ENCODE results near the gene ABCD1.

The ABCD1 gene

GRCh38 chrX:153762626-153763173 is 38.0 kb downstream of the ABCD1 start:
- DNase-seq (ENCODE audit: low read depth): no peak

DNA sequence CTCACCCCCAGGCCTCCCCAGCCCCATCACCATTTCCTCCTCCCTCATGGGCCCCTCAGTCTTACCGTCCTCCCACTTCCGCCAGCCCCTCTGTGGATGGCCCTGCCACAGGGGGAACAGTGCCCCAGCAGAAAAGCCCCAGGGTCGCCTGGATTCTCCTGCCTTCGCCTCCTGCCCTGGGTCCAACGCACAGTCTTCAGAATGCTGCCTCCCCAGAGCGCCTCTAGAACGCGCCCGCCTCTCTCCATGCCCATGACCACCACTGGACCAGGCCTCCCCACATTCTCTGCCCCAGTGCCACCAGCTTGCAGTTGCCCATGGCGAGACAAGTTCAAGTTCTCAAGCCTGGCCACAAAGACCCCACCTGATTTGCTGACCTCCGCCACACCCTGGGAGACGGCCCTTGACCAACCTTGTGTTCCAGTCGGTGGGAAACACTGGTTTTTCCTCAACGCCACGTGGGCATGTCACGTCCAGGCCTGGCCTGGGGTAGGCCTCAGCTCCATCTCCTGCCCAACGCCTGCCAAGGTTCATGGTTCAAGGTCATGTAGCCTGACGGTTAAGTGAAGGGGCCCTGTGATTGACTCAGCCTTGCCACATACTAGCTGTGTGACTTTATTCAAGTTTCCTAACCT is 38.8 kb downstream of the ABCD1 start:
- DNase-seq (ENCODE audit: low read depth): no peak

GRCh38 chrX:153763989-153764755 is 39.5 kb downstream of the ABCD1 start, which contains the start of gene PLXNB3:
Gene PLXNB3, plus strand, starts transcription at chrX:153764249. Its CDS starts 1,287 bp downstream, at chrX:153765536.
- DNase-seq (ENCODE audit: low read depth): peak; percentile 14

- no peak for DNase-seq (ENCODE audit: low read depth)
Measured at GRCh38 chrX:153764786-153765137, 40.1 kb downstream of the ABCD1 start.

- no peak for DNase-seq (ENCODE audit: low read depth)
Measured at GRCh38 chrX:153765138-153766079, 40.8 kb downstream of the ABCD1 start.

GRCh38 chrX:153766098-153766817 is 41.6 kb downstream of the ABCD1 start:
- peak; percentile 11 for DNase-seq (ENCODE audit: low read depth)

DNA sequence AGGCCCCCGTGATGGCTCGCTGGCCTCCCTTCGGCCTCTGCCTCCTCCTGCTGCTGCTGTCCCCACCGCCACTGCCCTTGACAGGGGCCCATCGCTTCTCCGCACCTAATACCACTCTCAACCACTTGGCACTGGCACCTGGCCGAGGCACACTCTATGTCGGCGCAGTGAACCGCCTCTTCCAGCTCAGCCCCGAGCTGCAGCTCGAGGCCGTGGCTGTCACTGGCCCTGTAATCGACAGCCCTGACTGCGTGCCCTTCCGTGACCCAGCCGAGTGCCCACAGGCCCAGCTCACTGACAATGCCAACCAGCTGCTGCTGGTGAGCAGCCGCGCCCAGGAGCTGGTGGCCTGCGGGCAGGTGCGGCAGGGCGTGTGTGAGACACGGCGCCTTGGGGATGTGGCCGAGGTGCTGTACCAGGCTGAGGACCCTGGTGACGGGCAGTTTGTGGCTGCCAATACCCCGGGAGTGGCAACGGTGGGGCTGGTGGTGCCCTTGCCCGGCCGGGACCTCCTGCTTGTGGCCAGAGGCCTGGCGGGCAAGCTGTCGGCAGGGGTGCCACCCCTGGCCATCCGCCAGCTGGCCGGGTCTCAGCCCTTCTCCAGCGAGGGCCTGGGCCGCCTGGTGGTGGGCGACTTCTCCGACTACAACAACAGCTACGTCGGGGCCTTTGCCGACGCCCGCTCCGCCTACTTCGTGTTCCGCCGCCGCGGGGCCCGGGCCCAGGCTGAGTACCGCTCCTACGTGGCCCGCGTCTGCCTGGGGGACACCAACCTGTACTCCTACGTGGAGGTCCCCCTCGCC is 42.4 kb downstream of the ABCD1 start:
- DNase-seq (ENCODE audit: low read depth): no peak

- DNase-seq (ENCODE audit: low read depth): no peak
Measured at GRCh38 chrX:153767674-153768055, 43.0 kb downstream of the ABCD1 start.

DNA sequence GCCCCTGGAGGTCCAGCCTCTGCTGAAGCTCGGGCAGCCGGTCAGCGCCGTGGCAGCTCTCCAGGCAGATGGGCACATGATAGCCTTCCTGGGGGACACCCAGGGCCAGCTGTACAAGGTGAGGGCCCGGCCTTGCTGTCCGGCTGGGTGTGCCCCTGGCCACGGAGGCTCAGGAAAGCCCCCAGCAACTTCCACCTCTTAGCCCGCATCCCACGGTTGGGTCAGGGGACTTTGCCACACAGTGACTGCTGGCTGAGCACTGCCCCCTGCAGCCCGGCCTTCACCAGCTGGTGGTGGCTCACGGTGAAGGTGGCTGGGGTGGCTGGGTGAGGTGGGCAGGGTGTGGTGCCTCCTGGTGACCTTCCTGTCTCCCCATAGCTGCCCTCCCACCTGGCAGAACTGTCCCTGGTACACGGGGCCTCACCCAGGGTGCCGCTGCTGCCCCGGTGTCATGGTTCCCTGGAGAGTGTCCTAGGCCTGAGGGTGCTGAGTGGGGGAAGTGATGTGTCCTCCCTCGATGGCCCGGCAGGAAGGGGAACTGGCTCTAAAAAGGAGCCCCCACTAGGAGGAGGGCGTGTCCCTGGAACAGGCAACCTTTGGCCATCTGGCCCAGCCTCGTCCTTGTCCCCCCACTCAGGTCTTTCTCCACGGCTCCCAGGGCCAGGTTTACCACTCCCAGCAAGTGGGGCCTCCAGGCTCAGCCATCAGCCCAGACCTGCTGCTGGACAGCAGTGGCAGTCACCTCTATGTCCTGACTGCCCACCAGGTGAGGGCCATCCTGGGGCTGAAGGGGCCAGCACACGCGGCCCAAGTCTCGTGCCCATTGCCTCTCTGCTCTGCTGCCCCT is 43.9 kb downstream of the ABCD1 start:
- DNase-seq (ENCODE audit: low read depth): no peak

GRCh38 chrX:153769158-153769864 is 44.7 kb downstream of the ABCD1 start:
- DNase-seq (ENCODE audit: low read depth): no peak

DNA sequence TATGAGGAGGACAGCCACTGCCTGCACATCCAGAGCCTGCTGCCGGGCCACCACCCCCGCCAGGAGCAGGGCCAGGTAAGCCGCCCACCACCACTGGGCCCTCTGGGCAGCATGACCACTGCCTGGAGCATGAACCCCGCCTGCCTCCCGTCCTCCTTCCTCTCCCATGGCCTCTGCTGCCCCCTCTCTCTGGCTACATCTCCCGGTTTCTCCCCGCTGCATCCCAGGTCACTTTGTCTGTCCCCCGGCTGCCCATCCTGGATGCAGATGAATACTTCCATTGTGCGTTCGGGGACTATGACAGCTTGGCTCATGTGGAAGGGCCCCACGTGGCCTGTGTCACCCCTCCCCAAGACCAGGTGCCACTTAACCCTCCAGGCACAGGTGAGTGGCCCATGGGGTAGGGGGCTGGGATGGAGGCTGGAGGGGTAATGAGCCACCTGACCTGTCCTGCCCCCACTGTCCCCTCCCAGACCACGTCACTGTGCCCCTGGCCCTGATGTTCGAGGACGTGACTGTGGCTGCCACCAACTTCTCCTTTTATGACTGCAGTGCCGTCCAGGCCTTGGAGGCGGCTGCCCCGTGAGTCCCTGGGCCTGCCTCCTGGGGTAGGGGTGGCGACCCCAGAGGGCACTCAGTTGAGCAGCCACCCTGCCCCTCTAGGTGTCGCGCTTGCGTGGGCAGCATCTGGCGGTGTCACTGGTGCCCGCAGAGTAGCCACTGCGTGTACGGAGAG is 45.4 kb downstream of the ABCD1 start:
- no peak for DNase-seq (ENCODE audit: low read depth)

DNA sequence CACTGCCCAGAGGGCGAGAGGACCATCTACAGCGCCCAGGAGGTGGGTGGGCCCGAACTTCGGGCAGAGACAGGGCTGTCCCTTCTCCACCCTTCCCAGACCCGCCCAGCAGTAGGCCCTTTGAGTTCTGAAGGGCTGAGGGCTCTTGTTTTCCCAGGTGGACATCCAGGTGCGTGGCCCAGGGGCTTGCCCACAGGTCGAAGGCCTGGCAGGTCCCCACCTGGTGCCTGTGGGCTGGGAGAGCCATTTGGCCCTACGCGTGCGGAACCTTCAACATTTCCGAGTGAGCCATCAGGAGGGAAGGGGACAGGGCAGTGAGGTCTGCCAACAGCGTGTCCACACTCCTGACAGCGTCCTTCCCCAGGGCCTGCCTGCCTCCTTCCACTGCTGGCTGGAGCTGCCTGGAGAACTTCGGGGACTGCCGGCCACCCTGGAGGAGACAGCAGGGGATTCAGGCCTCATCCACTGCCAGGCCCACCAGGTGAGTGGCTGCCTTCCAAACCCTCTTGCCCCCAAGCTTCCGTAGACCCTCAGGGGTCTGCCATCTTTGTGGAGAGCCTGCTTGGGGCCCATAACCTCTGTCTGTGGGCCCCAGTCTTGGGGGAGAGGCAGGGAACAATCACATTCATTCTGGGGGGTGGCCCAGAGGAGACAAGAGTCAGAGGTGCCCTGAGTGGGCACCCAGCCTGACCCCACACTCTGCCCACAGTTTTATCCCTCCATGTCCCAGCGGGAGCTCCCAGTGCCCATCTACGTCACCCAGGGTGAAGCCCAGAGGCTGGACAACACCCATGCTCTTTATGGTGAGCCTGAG is 46.2 kb downstream of the ABCD1 start:
- no peak for DNase-seq (ENCODE audit: low read depth)

DNA sequence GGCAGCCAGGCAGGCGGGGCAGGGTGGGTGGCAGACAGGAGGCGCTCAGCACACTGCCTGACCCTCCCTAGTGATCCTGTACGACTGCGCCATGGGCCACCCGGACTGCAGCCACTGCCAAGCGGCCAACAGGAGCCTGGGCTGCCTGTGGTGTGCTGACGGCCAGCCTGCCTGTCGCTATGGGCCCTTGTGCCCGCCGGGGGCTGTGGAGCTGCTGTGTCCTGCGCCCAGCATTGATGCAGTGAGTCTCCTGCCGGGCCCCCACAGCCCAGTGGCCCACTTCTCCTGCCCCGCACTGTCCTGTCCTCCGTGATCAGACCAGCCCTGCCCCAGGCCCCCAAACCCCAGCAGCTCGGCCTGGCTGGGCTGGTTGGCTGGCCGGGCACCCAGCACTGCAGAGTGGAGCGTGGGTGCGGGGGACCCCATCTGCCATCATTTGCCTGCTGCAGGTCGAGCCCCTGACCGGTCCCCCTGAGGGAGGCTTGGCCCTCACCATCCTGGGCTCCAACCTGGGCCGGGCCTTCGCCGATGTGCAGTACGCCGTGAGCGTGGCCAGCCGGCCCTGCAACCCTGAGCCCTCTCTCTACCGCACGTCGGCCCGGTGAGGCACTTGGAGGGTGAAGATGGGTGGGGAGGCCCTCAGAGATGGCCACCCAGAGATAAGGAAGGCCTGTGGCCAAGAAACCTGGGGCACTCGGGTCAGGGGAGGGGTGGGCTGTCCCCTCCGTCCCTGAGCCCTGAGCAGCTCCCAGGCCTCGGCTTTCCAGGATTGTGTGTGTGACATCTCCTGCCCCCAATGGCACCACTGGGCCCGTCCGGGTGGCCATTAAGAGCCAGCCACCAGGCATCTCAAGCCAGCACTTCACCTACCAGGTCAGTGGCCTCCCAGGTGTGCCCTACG is 47.0 kb downstream of the ABCD1 start:
- no peak for DNase-seq (ENCODE audit: low read depth)

DNA sequence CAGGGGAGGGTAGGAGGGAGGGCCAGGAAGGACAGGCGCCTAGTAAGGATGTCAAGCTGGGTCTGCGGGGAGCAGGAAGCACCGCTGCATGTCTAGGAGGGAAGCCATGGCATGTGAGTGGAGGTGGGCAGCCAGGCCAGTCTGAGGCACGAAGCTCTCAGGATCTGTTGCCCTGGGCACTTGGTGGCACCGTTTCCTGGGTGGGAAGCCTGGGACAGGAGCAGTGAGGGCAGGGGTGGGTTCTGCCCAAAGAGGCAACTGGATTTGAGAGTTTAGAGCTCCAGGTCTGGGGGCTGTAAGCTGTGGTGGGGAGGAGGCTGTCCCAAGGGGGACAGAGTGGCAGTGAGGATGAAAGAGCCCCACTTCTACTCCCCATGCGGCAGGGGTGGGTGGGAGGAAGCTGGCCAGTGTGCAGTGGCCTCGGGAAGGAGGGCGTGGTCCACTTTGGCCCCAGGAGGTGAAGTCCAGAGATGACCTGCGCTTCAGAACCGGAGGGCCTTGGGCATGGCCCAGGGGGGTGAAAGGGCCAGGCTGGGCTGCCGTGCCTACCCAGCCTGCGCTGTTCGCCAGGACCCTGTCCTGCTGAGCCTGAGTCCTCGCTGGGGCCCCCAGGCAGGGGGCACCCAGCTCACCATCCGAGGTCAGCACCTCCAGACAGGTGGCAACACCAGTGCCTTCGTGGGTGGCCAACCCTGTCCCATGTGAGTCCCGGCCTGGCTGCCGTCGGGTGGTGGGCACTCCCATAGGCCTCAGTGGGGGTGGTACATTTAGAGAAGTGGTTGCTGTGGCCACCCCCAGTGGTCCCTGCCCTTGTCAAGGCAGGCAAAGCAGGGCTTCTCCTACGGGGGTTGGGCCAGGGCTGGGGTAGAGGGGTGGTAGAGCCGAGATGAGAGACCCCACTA is 47.9 kb downstream of the ABCD1 start:
- no peak for DNase-seq (ENCODE audit: low read depth)

- DNase-seq (ENCODE audit: low read depth): no peak
Measured at GRCh38 chrX:153773218-153773611, 48.6 kb downstream of the ABCD1 start.
